Spleen (tissue), 7 donors: ENCODE data around the gene HNRNPA3.
"Not testable (repeated sequence)": the region's sequence is repeated elsewhere in the genome, so short reads cannot be mapped to it uniquely, and the experiment has no call there.

Experiments used
- POLR2A ChIP-seq, 3 donors: fragments of 450-650 bp; IDR thresholded peaks; one replicate each; pipeline ENCODE4 v1.5.1; 2017; ENCODE audit warnings: antibody characterized with exemption in 3 of 3, mild to moderate bottlenecking in 1 of 3
- POLR2AphosphoS5 ChIP-seq, 3 donors: sonication (generic); formaldehyde crosslinking; IDR thresholded peaks; one replicate each; pipeline ENCODE4 v1.5.1; 2017; ENCODE audit warnings: antibody characterized with exemption in 3 of 3
- TF ChIP-seq, protein P1 (sequence below), 11 experiments: fragments of 200-600 bp in 7 of 11; fragments of 450-650 bp in 4 of 11; sonication (generic) in 4 of 11; IDR thresholded peaks in 8 of 11; conservative IDR thresholded peaks in 3 of 11; 1 replicate in 7 of 11; 2 replicates in 4 of 11; pipeline versions ENCODE4 v1.4.0 to v1.8.0; 2016 to 2021; ENCODE audit warnings: antibody characterized with exemption in 11 of 11, inconsistent platforms in 4 of 11, mild to moderate bottlenecking in 1 of 11
- donor health status: DM: no; HTN: no; CAD: no; lungs with moderate emphysema.
- donor health status: DM: no; HTN: no; CAD: no.
- donor health status: DM: no; HTN: no; CAD: no.

DNA sequence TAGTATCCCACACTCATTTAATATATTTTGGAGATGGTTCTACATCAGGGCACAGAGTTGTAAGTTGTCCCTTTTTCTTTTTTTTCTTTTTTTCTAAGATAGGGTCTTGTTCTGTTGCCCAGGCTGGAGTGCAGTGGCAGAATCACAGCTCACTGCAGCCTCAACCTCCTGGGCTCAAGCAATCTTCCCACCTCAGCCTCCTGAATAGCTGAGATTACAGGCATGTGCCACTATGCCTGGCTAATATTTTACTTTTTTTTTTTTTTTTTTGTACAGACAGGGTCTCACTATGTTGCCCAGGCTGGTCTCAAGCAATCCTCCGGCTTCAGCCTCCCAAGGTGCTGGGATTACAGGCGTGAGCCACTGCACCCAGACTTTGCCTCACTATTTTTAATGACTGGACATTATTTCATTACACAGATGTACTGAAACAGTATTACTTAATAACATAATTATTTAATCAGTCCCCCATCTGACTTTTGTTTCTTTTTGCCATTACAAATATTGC, 34.0 kb downstream of the HNRNPA3 start:
- not testable (repeated sequence) for TF ChIP-seq POLR2AphosphoS5, POLR2A (IDR thresholded peaks at IDR 0.05)
- TF ChIP-seq, protein P1, sequence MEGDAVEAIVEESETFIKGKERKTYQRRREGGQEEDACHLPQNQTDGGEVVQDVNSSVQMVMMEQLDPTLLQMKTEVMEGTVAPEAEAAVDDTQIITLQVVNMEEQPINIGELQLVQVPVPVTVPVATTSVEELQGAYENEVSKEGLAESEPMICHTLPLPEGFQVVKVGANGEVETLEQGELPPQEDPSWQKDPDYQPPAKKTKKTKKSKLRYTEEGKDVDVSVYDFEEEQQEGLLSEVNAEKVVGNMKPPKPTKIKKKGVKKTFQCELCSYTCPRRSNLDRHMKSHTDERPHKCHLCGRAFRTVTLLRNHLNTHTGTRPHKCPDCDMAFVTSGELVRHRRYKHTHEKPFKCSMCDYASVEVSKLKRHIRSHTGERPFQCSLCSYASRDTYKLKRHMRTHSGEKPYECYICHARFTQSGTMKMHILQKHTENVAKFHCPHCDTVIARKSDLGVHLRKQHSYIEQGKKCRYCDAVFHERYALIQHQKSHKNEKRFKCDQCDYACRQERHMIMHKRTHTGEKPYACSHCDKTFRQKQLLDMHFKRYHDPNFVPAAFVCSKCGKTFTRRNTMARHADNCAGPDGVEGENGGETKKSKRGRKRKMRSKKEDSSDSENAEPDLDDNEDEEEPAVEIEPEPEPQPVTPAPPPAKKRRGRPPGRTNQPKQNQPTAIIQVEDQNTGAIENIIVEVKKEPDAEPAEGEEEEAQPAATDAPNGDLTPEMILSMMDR (IDR thresholded peaks at IDR 0.05 in 8 of 11, conservative IDR thresholded peaks at IDR 0.05 in 3 of 11), result not testable (repeated sequence)
